ENCODE results near the gene DSCAM. TPM values are rescaled to one million over a fixed set of nuclear protein-coding genes. Genes with fewer than 3 reads are reported as not detected.

The DSCAM gene
- total and polyA plus RNA-seq, 10 of the 15 experiments (the other 5 are each of a cell fraction or from before 2014, with no cell fraction given) = not detected

- FAIRE-seq = no peak
- no peaks in the 10 kb centered on the region for H4K20me1 ChIP-seq (ENCODE audit: control insufficient read depth, insufficient read depth)
- no peak overlapping the region for H3K4me3 ChIP-seq
- ChIA-PET RAD21 (ENCODE audit: unreplicated experiment) (no interaction called here), POLR2A (no interaction called here), CTCF (no interaction called here), SMC1A (ENCODE audit: uncharacterized antibody, unreplicated experiment) (no interaction called here)
- WGBS (ENCODE audit: insufficient coverage, insufficient replicate concordance, low lambda C conversion rate, missing lambda C conversion rate) = 2% methylated on average over 3 of the region's 3 CpGs
- no peak for ATAC-seq
- no peaks in the 10 kb centered on the region for H3K27me3 ChIP-seq (replicated peaks in 1 of 2; ENCODE audit: control insufficient read depth in 2 of 2, insufficient read depth in 2 of 2, low read length in 1 of 2)
- H3K4me2 ChIP-seq (ENCODE audit: control insufficient read depth, insufficient read depth) = no peak overlapping the region
- no peak overlapping the region for H3K27ac ChIP-seq (ENCODE audit: control insufficient read depth, insufficient read depth)
- DNase-seq (ENCODE audit: low read depth, low spot score) = no peak
- H3K36me3 ChIP-seq (ENCODE audit: control insufficient read depth in 2 of 2, insufficient read depth in 2 of 2, low read length in 1 of 2) = no peaks in the 10 kb centered on the region
- no peak overlapping the region for H2AFZ ChIP-seq (ENCODE audit: control insufficient read depth, low read depth, low read length)
- H3K4me1 ChIP-seq (ENCODE audit: control insufficient read depth, insufficient read depth, low read length) = no peaks in the 10 kb centered on the region
- no TSS peak for BruUV-seq (replicated peaks)
- H3K9ac ChIP-seq (ENCODE audit: control insufficient read depth, insufficient read depth, low read length) = no peak overlapping the region
- intact Hi-C loops (cut with micrococcal nuclease; ENCODE audit: unreplicated experiment) = no loop called here
- in situ Hi-C loops (cut with MboI) = no loop called here
- H3K79me2 ChIP-seq (ENCODE audit: control insufficient read depth, insufficient read depth, low read length) = no peaks in the 10 kb centered on the region
- no peaks in the 10 kb centered on the region; the same call in 2 of the 3 replicates for H3K9me3 ChIP-seq (replicated peaks; ENCODE audit: control insufficient read depth, insufficient read depth, low read length)
- TF ChIP-seq NFXL1 (IDR thresholded peaks at IDR 0.05; ENCODE audit: borderline replicate concordance) = no peak
- TF ChIP-seq NFYA (IDR thresholded peaks at IDR 0.05; ENCODE audit: borderline replicate concordance, low read depth, low read length) = no peak
- no peak for TF ChIP-seq REST (IDR thresholded peaks at IDR 0.05; ENCODE audit: low read depth, low read length)
- TF ChIP-seq PML (IDR thresholded peaks at IDR 0.05; ENCODE audit: low read length) = no peak
- no peak for TF ChIP-seq RUNX3 (IDR thresholded peaks at IDR 0.05; ENCODE audit: low read length)
Observed at GRCh38 chr21:40158366-40158765, 688.6 kb downstream of the DSCAM start.

GRCh38 chr21:40155563-40155962 is 691.4 kb downstream of the DSCAM start:
- Histone ChIP-seq H3K9me3 (replicated peaks; ENCODE audit: control insufficient read depth, insufficient read depth, low read length) (no peaks in the 10 kb centered on the region; the same call in 2 of the 3 replicates), H3K27me3 (replicated peaks in 1 of 2; ENCODE audit: control insufficient read depth in 2 of 2, insufficient read depth in 2 of 2, low read length in 1 of 2) (no peaks in the 10 kb centered on the region), H2AFZ (ENCODE audit: control insufficient read depth, low read depth, low read length) (no peak overlapping the region), H3K4me1 (ENCODE audit: control insufficient read depth, insufficient read depth, low read length) (no peaks in the 10 kb centered on the region), H3K4me2 (ENCODE audit: control insufficient read depth, insufficient read depth) (no peak overlapping the region), H3K4me3 (no peak overlapping the region), H3K79me2 (ENCODE audit: control insufficient read depth, insufficient read depth, low read length) (no peaks in the 10 kb centered on the region), H3K27ac (ENCODE audit: control insufficient read depth, insufficient read depth) (no peak overlapping the region), H3K36me3 (ENCODE audit: control insufficient read depth in 2 of 2, insufficient read depth in 2 of 2, low read length in 1 of 2) (no peaks in the 10 kb centered on the region), H4K20me1 (ENCODE audit: control insufficient read depth, insufficient read depth) (no peaks in the 10 kb centered on the region), H3K9ac (ENCODE audit: control insufficient read depth, insufficient read depth, low read length) (no peak overlapping the region)
- no TSS peak for BruUV-seq (replicated peaks)
- no peak for ATAC-seq
- ChIA-PET RAD21 (ENCODE audit: unreplicated experiment) (no interaction called here), POLR2A (no interaction called here), SMC1A (ENCODE audit: uncharacterized antibody, unreplicated experiment) (no interaction called here), CTCF (no interaction called here)
- WGBS (ENCODE audit: insufficient coverage, insufficient replicate concordance, low lambda C conversion rate, missing lambda C conversion rate) = 19% methylated on average over 7 of the region's 7 CpGs
- in situ Hi-C loops (cut with MboI) = no loop called here
- no peak for DNase-seq (ENCODE audit: low read depth, low spot score)
- FAIRE-seq = no peak
- intact Hi-C loops (cut with micrococcal nuclease; ENCODE audit: unreplicated experiment) = no loop called here
- TF ChIP-seq REST (IDR thresholded peaks at IDR 0.05; ENCODE audit: low read depth, low read length) (no peak), SUZ12 (IDR thresholded peaks at IDR 0.05; ENCODE audit: unreplicated experiment) (no peak), GATAD2B (conservative IDR thresholded peaks at IDR 0.05; ENCODE audit: low read depth) (no peak), KAT2A (conservative IDR thresholded peaks at IDR 0.05; ENCODE audit: control insufficient read depth, low read depth, low read length) (no peak), EED (IDR thresholded peaks at IDR 0.05; ENCODE audit: low read depth) (no peak), ZSCAN29 (IDR thresholded peaks at IDR 0.05) (no peak), ZNF384 (IDR thresholded peaks at IDR 0.05; ENCODE audit: borderline replicate concordance, low read depth, low read length) (no peak), ZNF217 (IDR thresholded peaks at IDR 0.05) (no peak)

Measured in GM12878 (cell line).